Sigmoid colon (tissue), 4 donors: ENCODE results near the gene PLD6.

ENCODE experiments used
- CTCF ChIP-seq, 4 experiments: fragments of 450-650 bp in 3 of 4; fragments of 200-600 bp in 1 of 4; IDR thresholded peaks; one replicate each; pipeline ENCODE4 v1.5.1; 2016 to 2019; ENCODE audit warnings: antibody characterized with exemption in 4 of 4, mild to moderate bottlenecking in 3 of 4, moderate library complexity in 2 of 4
- EP300 ChIP-seq, 4 donors: sonication (generic); formaldehyde crosslinking; IDR thresholded peaks; one replicate each; pipeline ENCODE4 v1.6.1; 2017; ENCODE audit warnings: antibody characterized with exemption in 4 of 4
- POLR2A ChIP-seq, 2 donors: fragments of 450-650 bp; IDR thresholded peaks; one replicate each; pipeline ENCODE4 v1.6.1; 2016; ENCODE audit warnings: antibody characterized with exemption in 2 of 2, mild to moderate bottlenecking in 2 of 2, moderate library complexity in 2 of 2
- POLR2AphosphoS5 ChIP-seq, 4 donors: sonication (generic); formaldehyde crosslinking; IDR thresholded peaks; one replicate each; pipeline ENCODE4 v1.6.1; 2017; ENCODE audit warnings: antibody characterized with exemption in 4 of 4

- no peak for TF ChIP-seq POLR2AphosphoS5 (IDR thresholded peaks at IDR 0.05)
- TF ChIP-seq POLR2A (IDR thresholded peaks at IDR 0.05) = no peak
- TF ChIP-seq CTCF (IDR thresholded peaks at IDR 0.05) = no peak
- TF ChIP-seq EP300 (IDR thresholded peaks at IDR 0.05) = no peak
Observed at GRCh38 chr17:17164156-17164555, 42.0 kb downstream of the PLD6 start.
